Measurements from ENCODE around the gene HLA-DQA1. TPM values are rescaled to one million over a fixed set of nuclear protein-coding genes. Genes with fewer than 3 reads are reported as not detected.
A peak's percentile ranks its signal among the peaks of the same experiment; 100 is the strongest.
"Not testable (repeated sequence)": the region's sequence is repeated elsewhere in the genome, so short reads cannot be mapped to it uniquely, and the experiment has no call there.

HLA-DQA1 gene
- total RNA-seq = 10 to 100 TPM in 1 of 4 donors, 1 to 10 TPM in 1, under 1 TPM in 1, not detected in 1; 0.67 to 36.3 (median 1.5) TPM

- Histone ChIP-seq H3K27me3 (no peaks in the 10 kb centered on the region), H3K4me1 (no peaks in the 10 kb centered on the region), H3K4me3 (peak within 1 kb of the TSS in 1 of 4 donors; percentile 35), H3K36me3 (no peaks in the 10 kb centered on the region), H3K27ac (peak within 1 kb of the TSS in 1 of 4 donors; percentile 72), H3K9me3 (no peaks in the 10 kb centered on the region)
- TF ChIP-seq CTCF (IDR thresholded peaks at IDR 0.05) (no peak), POLR2A (IDR thresholded peaks at IDR 0.05) (no peak)
- DNase-seq = peak in 1 of 3 donors; percentile 75
These were observed at the start of gene HLA-DQA1 for GRCh38 chr6:32637219-32637880. TSS of gene HLA-DQA1 (plus strand) at chr6:32637406. CDS start at chr6:32637459, 53 bp downstream.

GRCh38 chr6:32588156-32588555 lies 49.0 kb upstream of the HLA-DQA1 start:
- Histone ChIP-seq H3K9me3 (no peaks in the 10 kb centered on the region), H3K27ac (peak overlapping the region in 1 of 4 donors; percentile 77), H3K4me1 (no peaks in the 10 kb centered on the region), H3K4me3 (peak overlapping the region in 1 of 4 donors; percentile 38), H3K27me3 (no peaks in the 10 kb centered on the region), H3K36me3 (no peaks in the 10 kb centered on the region)
- DNase-seq = no peak
- TF ChIP-seq POLR2A (IDR thresholded peaks at IDR 0.05) (no peak), CTCF (IDR thresholded peaks at IDR 0.05) (no peak)

GRCh38 chr6:32589596-32590449 lies 47.4 kb upstream of the HLA-DQA1 start, which contains the start of gene HLA-DRB1:
TSS of gene HLA-DRB1 (minus strand) at chr6:32589848. CDS start at chr6:32589742, 106 bp downstream.
- TF ChIP-seq POLR2A (IDR thresholded peaks at IDR 0.05) (no peak), CTCF (IDR thresholded peaks at IDR 0.05) (no peak)
- Histone ChIP-seq H3K36me3 (no peaks in the 10 kb centered on the region), H3K9me3 (no peaks in the 10 kb centered on the region), H3K4me3 (peak within 1 kb of the TSS in 1 of 4 donors; percentile 38), H3K4me1 (no peaks in the 10 kb centered on the region), H3K27ac (peak within 1 kb of the TSS in 1 of 4 donors; percentile 77), H3K27me3 (no peaks in the 10 kb centered on the region)
- DNase-seq = peak; percentile 49 to 70 (median 64)

- not testable (repeated sequence) for H3K9me3 ChIP-seq, H3K27me3 ChIP-seq, H3K36me3 ChIP-seq, H3K4me1 ChIP-seq, H3K4me3 ChIP-seq, DNase-seq
- peak overlapping the region in 1 of 4 donors; percentile 77 for H3K27ac ChIP-seq
These were observed 46.5 kb upstream of the HLA-DQA1 start for GRCh38 chr6:32590713-32591112.

- no peaks in the 10 kb centered on the region for H3K9me3 ChIP-seq
- no peaks in the 10 kb centered on the region for H3K27me3 ChIP-seq
- no peak for TF ChIP-seq CTCF (IDR thresholded peaks at IDR 0.05)
- no peak for TF ChIP-seq POLR2A (IDR thresholded peaks at IDR 0.05)
- H3K4me1 ChIP-seq = no peaks in the 10 kb centered on the region
- DNase-seq = no peak
- no peaks in the 10 kb centered on the region for H3K36me3 ChIP-seq
- H3K4me3 ChIP-seq = no peak overlapping the region
- no peak overlapping the region for H3K27ac ChIP-seq
These were observed 40.2 kb upstream of the HLA-DQA1 start for GRCh38 chr6:32597024-32597423.

GRCh38 chr6:32602383-32602782 lies 34.8 kb upstream of the HLA-DQA1 start:
- H3K27ac ChIP-seq = no peak overlapping the region
- DNase-seq = no peak
- H3K9me3 ChIP-seq = no peaks in the 10 kb centered on the region
- no peaks in the 10 kb centered on the region for H3K27me3 ChIP-seq
- H3K4me1 ChIP-seq = no peaks in the 10 kb centered on the region
- no peaks in the 10 kb centered on the region for H3K36me3 ChIP-seq
- H3K4me3 ChIP-seq = no peak overlapping the region
- no peak for TF ChIP-seq CTCF (IDR thresholded peaks at IDR 0.05)
- no peak for TF ChIP-seq POLR2A (IDR thresholded peaks at IDR 0.05)
